Esophagus squamous epithelium (tissue), 4 donors: ENCODE data around the gene HILPDA.

Experiments
- POLR2A ChIP-seq, 4 donors: fragments of 450-650 bp; IDR thresholded peaks; one replicate each; pipeline ENCODE4 v1.6.1; 2017; ENCODE audit warnings: antibody characterized with exemption in 4 of 4, mild to moderate bottlenecking in 4 of 4, moderate library complexity in 3 of 4
- TF ChIP-seq, protein P1 (sequence below), 6 experiments: fragments of 450-650 bp in 4 of 6; fragments of 200-600 bp in 2 of 6; sonication (generic) in 2 of 6; IDR thresholded peaks; one replicate each; pipeline ENCODE4 v1.5.1; 2016 to 2019; ENCODE audit warnings: antibody characterized with exemption in 6 of 6, mild to moderate bottlenecking in 4 of 6, moderate library complexity in 4 of 6

DNA sequence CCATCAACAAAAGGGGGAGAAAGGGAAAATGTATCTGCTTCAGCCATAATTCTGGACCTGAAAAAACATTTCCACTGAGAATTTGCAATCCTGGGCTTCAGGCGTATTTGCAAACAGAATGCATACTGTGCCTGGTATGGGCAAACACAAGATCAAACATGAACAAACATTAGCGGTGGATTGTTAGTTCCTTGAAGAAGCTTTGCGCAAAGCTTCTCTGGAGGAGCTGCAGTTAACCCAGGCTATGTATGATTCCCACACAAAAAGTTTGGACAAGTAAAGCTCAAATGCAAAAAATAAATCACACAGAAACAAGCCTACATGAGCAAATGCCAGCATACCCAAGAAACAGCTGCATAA, 20.4 kb upstream of the HILPDA start:
- TF ChIP-seq, protein P1, sequence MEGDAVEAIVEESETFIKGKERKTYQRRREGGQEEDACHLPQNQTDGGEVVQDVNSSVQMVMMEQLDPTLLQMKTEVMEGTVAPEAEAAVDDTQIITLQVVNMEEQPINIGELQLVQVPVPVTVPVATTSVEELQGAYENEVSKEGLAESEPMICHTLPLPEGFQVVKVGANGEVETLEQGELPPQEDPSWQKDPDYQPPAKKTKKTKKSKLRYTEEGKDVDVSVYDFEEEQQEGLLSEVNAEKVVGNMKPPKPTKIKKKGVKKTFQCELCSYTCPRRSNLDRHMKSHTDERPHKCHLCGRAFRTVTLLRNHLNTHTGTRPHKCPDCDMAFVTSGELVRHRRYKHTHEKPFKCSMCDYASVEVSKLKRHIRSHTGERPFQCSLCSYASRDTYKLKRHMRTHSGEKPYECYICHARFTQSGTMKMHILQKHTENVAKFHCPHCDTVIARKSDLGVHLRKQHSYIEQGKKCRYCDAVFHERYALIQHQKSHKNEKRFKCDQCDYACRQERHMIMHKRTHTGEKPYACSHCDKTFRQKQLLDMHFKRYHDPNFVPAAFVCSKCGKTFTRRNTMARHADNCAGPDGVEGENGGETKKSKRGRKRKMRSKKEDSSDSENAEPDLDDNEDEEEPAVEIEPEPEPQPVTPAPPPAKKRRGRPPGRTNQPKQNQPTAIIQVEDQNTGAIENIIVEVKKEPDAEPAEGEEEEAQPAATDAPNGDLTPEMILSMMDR (IDR thresholded peaks at IDR 0.05) = no peak
- no peak for TF ChIP-seq POLR2A (IDR thresholded peaks at IDR 0.05)
